HG03342 (cell line): ENCODE results near the gene CDCA7L.
"Not testable (repeated sequence)": the region's sequence is repeated elsewhere in the genome, so short reads cannot be mapped to it uniquely, and the experiment has no call there.

Source experiments
- ATAC-seq: cut with Tn5 transposase; IDR thresholded peaks from one replicate; pipeline ENCODE4 v1.9.1; 2021; ENCODE audit warnings: mild to moderate bottlenecking, moderate library complexity; ENCODE audit not compliant: unreplicated experiment

The CDCA7L gene

GRCh38 chr7:21944616-21945453, 864 bp downstream of the CDCA7L start:
- no peak for ATAC-seq

- ATAC-seq = no peak
Measured at GRCh38 chr7:21943436-21943835, 2.3 kb downstream of the CDCA7L start.

- no peak for ATAC-seq
Measured at GRCh38 chr7:21942955-21943354, 2.7 kb downstream of the CDCA7L start.

GRCh38 chr7:21941611-21942141, 4.0 kb downstream of the CDCA7L start:
- ATAC-seq = peak; percentile 24

- no peak for ATAC-seq
Measured at GRCh38 chr7:21939858-21940372, 5.8 kb downstream of the CDCA7L start.

- peak; percentile 62 for ATAC-seq
Measured at GRCh38 chr7:21939136-21939857, 6.4 kb downstream of the CDCA7L start.

GRCh38 chr7:21938463-21938862, 7.2 kb downstream of the CDCA7L start:
- ATAC-seq = no peak

- ATAC-seq = no peak
Measured at GRCh38 chr7:21934808-21935207, 10.9 kb downstream of the CDCA7L start.

- ATAC-seq = not testable (repeated sequence)
Measured at GRCh38 chr7:21933293-21933692, 12.4 kb downstream of the CDCA7L start.

- no peak for ATAC-seq
Measured at GRCh38 chr7:21927693-21928092, 18.0 kb downstream of the CDCA7L start.

- ATAC-seq = no peak
Measured at GRCh38 chr7:21926448-21926847, 19.3 kb downstream of the CDCA7L start.

- ATAC-seq = no peak
Measured at GRCh38 chr7:21923658-21924057, 22.0 kb downstream of the CDCA7L start.

- ATAC-seq = no peak
Measured at GRCh38 chr7:21922605-21923004, 23.1 kb downstream of the CDCA7L start.

- ATAC-seq = no peak
Measured at GRCh38 chr7:21920936-21921335, 24.8 kb downstream of the CDCA7L start.

- no peak for ATAC-seq
Measured at GRCh38 chr7:21918216-21918615, 27.5 kb downstream of the CDCA7L start.

GRCh38 chr7:21916629-21917028, 29.1 kb downstream of the CDCA7L start:
- no peak for ATAC-seq

GRCh38 chr7:21916176-21916575, 29.5 kb downstream of the CDCA7L start:
- ATAC-seq = no peak

GRCh38 chr7:21915140-21915539, 30.6 kb downstream of the CDCA7L start:
- no peak for ATAC-seq

- ATAC-seq = no peak
Measured at GRCh38 chr7:21914671-21915070, 31.0 kb downstream of the CDCA7L start.

GRCh38 chr7:21912931-21913780, 32.5 kb downstream of the CDCA7L start:
- ATAC-seq = no peak

- no peak for ATAC-seq
Measured at GRCh38 chr7:21912305-21912704, 33.4 kb downstream of the CDCA7L start.
